Stimulated activated naive CD8-positive, alpha-beta T cell treated with anti-CD3 and anti-CD28 coated beads, Interleukin-15, Interleukin-2, amounts not matched to agents 100 U/mL and 50 U/mL, for 24 hours (primary cell): Measurements from ENCODE around the gene TCF3.
"Not testable (repeated sequence)": the region's sequence is repeated elsewhere in the genome, so short reads cannot be mapped to it uniquely, and the experiment has no call there.

ENCODE experiments used
- ATAC-seq: fragments of 150-1000 bp; cut with Tn5 transposase; one replicate; pipeline ENCODE4 v1.10.0; 2021
- DNase-seq: peaks from one replicate; pipeline ENCODE4 v3.0.0; 2021

TCF3 gene

GRCh38 chr19:1652471-1653299 lies at the start of gene TCF3:
TSS of gene TCF3 (minus strand) at chr19:1652615. CDS start at chr19:1650248, 2,367 bp downstream.
- DNase-seq (peak; percentile 98), ATAC-seq (peak; percentile 90)

GRCh38 chr19:1700733-1701663 lies 48.6 kb upstream of the TCF3 start:
- no peak for ATAC-seq
- DNase-seq, result no peak

DNA sequence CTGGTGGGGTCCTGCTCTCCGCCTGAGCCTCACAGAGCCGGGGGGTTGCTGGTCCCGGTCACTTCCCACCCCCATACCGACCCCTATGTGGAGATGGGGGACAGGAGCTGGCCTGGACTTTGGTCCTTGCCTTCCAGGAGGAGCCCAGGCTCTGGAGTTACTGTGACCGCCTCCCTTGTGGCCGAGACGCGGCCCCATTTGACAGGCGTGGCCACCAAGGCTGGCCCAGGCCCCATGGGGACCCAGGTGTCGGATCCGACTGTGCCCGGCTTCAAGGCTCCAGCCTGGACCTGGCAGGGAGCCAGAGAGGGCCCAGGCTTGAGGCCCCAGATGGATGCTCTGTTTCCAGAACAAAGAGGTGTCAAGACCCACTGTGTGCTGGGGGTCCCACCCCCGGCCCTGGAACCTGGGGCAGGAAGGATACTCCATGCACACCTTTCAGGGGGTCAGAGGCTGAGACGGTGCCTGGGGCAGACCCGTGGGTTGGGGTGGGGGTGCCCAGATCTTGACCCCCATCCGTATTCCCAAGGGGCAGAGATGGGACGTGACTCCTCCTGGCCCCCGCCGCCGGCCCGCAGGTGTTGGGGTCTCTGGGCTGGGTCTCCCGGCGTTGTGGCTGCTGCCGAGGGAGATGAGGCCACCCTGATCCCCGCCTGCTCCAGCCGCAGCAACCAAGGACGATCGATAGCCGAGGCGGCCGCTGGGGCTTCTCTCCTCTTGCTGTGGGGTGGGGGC lies 47.8 kb upstream of the TCF3 start:
- DNase-seq, result no peak
- ATAC-seq, result no peak

DNA sequence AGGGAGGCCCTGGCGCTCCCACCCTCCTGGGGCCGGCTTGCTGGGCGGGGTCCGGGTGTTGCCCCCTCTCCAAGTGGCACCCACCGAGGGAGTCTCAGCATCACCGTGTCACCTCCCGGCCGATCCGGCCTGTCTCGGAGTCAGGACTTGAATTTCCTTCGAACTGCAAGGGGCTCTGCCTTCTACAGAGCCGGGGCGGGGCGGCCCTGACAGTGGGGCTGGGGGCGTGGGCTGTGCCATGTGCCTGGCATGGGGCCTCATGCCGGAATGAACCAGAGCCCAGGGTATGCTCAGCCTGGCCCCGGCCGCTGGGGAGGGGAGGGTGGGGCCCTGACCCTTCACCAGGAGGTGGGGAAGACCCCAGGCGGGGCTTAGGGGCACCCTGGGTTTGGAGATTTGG lies 47.0 kb upstream of the TCF3 start:
- DNase-seq, result no peak
- ATAC-seq, result no peak

GRCh38 chr19:1698636-1699035 lies 46.2 kb upstream of the TCF3 start:
- DNase-seq (no peak), ATAC-seq (no peak)

DNA sequence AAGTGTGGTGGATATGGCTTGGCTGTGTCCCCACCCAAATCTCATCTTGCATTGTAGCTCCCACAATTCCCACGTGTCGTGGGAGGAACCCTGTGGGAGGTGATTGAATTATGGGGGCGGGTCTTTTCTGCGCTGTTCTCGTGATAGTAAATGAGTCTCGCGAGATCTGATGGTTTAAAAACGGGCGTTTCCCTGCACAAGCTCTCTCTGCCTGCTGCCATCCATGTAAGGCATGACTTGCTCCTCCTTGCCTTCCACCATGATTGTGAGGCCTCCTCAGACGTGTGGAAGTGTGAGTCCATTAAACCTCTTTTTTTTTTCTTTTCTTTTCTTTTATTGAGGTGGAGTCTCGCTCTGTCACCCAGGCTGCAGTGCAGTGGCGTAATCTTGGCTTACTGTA lies 43.1 kb upstream of the TCF3 start:
- DNase-seq, ATAC-seq: not testable (repeated sequence)

DNA sequence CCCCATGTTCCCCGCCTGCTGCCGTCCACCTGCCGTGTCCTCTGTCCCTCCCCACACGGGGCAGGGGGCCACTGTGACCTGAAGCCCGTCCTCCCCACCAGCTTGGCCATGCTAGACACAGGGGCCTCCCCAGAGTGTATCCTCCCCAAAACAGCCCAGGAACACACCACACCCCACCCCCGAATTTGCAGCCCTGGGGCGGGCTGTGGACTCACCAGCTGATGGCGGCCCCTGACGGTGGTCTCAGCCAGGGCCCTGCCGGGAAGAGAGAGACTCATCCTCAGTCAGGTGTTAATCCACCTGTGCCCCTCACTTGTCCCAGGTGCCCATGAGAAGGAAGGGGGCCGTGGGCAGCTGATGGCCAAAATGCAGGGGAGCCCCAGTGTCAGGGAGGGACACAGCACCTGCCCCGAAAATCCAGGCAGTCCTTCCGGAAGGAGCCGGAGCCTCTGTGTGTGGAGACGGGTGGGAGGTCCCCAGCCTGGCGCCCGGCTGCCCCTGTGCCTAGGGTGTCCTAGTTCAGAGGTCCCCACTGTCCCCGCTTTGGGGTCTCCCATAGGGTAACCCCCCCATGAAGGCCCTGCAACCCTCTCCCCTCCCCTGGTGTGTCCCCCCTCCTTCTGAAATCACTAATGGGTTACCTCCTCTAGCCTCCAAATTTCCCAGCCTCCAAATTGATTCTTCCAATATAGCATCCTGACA lies 39.3 kb upstream of the TCF3 start:
- ATAC-seq, result no peak

DNA sequence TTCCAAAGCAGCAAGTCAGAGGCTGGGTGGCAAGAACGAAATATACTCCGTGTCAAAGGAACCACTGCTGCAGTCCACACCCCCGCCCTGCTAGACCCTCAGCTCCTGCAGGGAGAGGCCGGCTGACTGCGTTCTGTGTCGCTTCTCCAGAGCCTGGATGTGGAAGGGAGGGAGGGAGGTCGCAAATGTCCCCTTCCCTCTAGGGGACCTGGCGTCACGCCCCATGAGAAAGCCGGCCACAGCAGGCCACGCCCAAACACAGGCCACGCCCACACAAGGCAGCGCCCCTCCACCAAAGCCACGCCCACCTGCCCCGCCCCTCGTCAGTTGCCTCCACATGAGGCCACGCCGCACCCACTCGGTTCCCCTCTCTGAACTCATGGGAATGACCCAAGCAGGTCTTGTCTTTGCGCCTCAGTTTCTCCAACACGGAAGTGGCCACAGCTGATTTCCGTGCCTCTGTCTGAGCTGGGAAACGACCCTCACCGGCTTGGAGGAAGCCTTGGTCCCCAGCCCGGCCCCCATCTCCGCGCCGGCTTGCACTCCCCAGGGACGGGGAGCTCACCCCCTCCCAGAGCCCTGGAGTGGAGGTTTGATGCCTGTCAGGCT lies 38.4 kb upstream of the TCF3 start:
- ATAC-seq (peak; percentile 48), DNase-seq (peak; percentile 83)

More for the DNA sequence above, 39.3 kb upstream of the TCF3 start:
- no peak for DNase-seq

DNA sequence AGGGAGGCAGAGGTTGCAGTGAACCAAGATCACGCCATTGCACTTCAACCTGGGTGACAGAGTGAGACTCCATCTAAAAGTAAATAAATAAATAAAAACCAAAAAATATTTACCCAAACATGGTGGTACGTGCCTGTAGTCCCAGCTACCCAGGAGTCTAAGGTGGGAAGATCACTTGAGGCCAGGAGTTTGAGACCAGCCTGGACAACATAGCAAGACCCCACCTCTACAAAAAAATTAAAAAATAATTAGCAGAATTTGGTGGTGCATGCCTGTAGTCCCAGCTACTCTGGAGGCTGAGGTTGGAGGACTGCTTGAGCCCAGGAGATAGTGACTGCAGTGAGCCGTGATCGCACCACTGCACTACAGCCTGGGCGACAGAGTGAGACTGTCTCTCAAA lies 33.4 kb upstream of the TCF3 start:
- not testable (repeated sequence) for DNase-seq, ATAC-seq

DNA sequence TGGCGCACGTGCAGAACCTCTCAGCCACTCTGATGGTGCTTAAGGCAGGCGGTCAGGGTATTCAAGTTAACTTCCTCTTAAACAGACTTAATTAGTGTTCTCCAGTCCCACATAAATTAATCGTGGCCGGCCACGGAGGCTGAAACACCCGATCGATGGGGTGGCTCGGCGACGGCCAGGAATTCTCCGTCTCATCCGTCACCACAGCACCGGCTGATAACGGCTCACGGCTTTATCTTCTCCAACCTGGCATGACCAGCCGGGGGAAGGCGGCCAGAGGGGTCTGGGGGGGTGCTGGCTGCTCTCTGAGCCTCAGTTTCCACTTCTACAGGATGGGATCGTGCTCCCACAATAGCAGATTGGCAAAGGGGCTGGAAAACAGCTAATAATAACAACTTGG lies 32.6 kb upstream of the TCF3 start:
- no peak for ATAC-seq
- DNase-seq, result no peak

- ATAC-seq, result no peak
- DNase-seq, result no peak
These were observed 32.1 kb upstream of the TCF3 start for GRCh38 chr19:1684573-1684912.

DNA sequence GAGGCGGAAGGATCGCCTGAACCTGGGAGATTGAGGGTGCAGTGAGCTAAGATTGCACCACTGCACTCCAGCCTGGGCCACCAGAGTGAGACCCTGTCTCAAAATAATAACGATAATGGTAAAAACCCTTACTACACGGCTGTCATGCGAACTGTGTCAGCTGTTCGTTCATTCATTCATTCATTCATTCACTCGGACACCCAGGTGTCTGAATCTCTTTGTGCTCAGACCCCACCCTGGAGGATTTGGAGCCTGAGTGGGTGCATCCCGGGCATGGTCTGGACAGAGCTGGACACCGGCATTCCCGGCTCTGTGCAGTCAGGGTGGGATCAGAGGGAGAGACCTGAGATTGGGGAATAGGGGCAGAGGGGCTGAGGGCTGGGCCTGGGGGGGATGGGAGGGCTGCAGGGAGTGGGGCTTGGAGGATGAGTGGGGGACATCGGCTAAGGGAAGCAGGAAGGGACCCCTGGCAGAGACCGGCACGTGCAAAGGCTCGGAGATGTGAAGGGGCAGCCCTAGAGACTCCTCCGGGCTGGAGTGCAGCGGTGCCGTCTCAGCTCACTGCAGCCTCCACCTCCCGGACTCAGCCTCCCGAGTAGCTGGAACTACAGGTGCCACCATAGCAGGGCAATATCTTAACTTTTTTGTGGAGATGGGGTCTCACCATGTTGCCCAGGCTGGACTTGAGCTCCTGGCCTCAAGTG lies 31.6 kb upstream of the TCF3 start:
- DNase-seq (no peak), ATAC-seq (no peak)

GRCh38 chr19:1680976-1681375 lies 28.6 kb upstream of the TCF3 start:
- DNase-seq, result no peak
- ATAC-seq, result no peak

- no peak for ATAC-seq
- DNase-seq, result no peak
These were observed 25.7 kb upstream of the TCF3 start for GRCh38 chr19:1678073-1678472.

GRCh38 chr19:1676351-1677266 lies 24.2 kb upstream of the TCF3 start:
- DNase-seq, result no peak
- ATAC-seq, result no peak

DNA sequence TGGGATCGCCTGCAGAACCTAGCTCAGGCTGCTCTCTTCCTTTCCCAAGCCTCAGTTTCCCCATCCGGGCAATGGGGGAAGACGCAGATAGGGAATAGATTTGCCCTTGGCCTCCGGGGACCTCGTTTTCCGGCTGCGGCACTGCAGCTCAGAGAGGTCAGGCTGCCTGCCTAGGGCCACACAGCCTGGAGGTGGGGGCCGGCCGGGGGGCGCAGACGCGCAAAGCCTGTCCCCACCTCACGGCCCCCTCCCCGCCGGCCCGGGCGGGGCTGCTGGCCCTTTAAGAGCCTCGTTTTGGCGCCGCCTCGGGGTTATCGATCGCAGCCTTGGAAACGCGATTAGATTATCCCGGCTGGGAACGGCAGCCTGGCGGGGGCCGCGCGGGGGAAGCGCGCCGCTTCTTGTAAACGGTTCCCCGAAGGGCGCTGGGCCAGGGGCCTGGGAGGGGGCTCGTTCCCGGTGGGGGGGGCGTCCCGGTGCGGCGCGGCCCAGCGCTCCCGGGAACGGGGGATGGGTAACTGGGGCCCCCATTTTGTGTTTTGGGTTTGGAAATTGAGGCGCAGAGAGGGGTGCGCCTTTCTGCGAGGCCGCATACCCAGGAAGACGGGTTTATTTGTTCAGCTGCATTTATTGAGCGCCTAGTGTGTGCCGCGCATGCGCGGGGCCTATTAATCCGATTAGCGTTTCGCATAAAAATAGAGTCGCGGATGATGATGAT lies 23.4 kb upstream of the TCF3 start:
- ATAC-seq (no peak), DNase-seq (no peak)

DNA sequence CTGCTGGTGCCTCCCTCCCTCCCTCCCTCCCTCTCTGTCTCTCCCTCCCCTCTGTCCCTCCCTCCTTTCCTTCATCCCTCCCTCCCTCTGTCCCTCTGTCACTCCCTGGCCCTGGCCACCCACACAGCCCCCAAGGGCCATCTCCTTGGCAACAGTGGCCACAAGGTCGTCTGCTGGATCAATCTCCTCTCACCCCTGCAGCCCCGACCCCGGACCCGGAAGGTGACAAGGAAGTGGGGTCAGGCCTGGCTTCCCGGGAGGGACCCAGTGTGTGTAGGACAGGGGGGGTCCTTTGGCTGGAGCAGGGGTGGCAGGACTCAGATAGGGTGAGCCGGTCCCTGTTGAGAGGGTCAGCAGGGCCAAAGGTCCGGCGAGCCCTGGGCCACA lies 21.9 kb upstream of the TCF3 start:
- ATAC-seq, result no peak
- no peak for DNase-seq

DNA sequence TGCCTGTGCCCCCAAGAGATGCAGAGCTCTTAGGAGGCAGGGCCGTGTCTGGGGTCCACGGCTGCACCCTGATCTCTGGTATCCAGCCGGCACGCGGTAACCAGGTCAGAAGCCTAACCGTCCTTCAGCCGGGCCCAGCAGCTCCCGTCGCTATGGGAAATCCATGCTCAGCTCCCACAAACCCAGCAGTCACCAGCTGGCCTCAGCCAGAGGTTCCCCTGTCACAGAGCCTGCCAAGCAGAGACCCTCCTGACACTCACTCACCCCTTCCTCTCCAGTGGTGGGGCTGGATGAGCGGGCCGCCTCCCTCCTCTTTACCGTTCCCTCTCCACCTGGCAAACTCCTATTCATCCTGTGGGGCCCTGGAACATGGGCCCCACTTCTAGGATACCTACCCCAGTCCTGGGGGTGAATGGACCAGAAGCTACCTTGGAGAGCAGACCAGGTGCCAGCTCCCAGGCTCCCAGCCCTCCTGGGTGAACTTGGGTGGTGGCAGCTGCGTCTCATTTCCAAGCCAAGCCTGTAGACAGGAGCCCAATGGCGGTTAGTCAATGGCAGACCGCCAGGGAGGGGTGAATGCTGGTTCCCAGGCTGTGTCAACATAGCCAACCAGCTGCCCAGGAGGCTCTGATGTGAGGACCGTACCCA lies 21.4 kb upstream of the TCF3 start:
- ATAC-seq (no peak), DNase-seq (no peak)
